ENCODE results near the gene ASCL1. TPM values are rescaled to one million over a fixed set of nuclear protein-coding genes. Genes with fewer than 3 reads are reported as not detected.

Gene ASCL1
- total and polyA plus RNA-seq, 10 of the 15 experiments (the other 5 are each of a cell fraction or from before 2014, with no cell fraction given) = 10.6 to 61.1 (median 20.5) TPM

GRCh38 chr12:102907918-102908317 lies 49.6 kb upstream of the ASCL1 start:
- in situ Hi-C loops (cut with MboI) = no loop called here

GRCh38 chr12:102910137-102910536 lies 47.3 kb upstream of the ASCL1 start:
- no peak overlapping the region for H3K27ac ChIP-seq (ENCODE audit: control insufficient read depth, insufficient read depth)
- no peak overlapping the region for H3K4me2 ChIP-seq (ENCODE audit: control insufficient read depth, insufficient read depth)
- BruUV-seq (replicated peaks) = no TSS peak
- no peaks in the 10 kb centered on the region for H3K36me3 ChIP-seq (ENCODE audit: control insufficient read depth in 2 of 2, insufficient read depth in 2 of 2, low read length in 1 of 2)
- WGBS (ENCODE audit: insufficient coverage, insufficient replicate concordance, low lambda C conversion rate, missing lambda C conversion rate) = 60% methylated on average over 4 of the region's 7 CpGs
- ATAC-seq (no peak), DNase-seq (ENCODE audit: low read depth, low spot score) (no peak), FAIRE-seq (no peak)
- no peak for TF ChIP-seq EGR1 (IDR thresholded peaks at IDR 0.05; ENCODE audit: borderline replicate concordance in 1 of 2, low read depth in 2 of 2, low read length in 2 of 2)
- no peak for TF ChIP-seq MEF2B (IDR thresholded peaks at IDR 0.05; ENCODE audit: partially characterized antibody, poor library complexity, severe bottlenecking)
- no peak for TF ChIP-seq POLR2AphosphoS5 (IDR thresholded peaks at IDR 0.05; ENCODE audit: low read length)
- no peak for TF ChIP-seq SMAD1 (IDR thresholded peaks at IDR 0.05; ENCODE audit: low read depth, partially characterized antibody)
- TF ChIP-seq ZBTB11 (CRISPR knock-in tag; IDR thresholded peaks at IDR 0.05) = no peak
- TF ChIP-seq RCOR1 (conservative IDR thresholded peaks at IDR 0.05; ENCODE audit: low read depth, low read length) = no peak
- no peak for TF ChIP-seq ZZZ3 (IDR thresholded peaks at IDR 0.05; ENCODE audit: control insufficient read depth, insufficient read length, low read depth)
- H3K79me2 ChIP-seq (ENCODE audit: control insufficient read depth, insufficient read depth, low read length) = no peaks in the 10 kb centered on the region
- H3K9me3 ChIP-seq (replicated peaks; ENCODE audit: control insufficient read depth, insufficient read depth, low read length) = no peaks in the 10 kb centered on the region
- H3K9ac ChIP-seq (ENCODE audit: control insufficient read depth, insufficient read depth, low read length) = no peak overlapping the region
- no peak overlapping the region for H3K4me3 ChIP-seq
- no peak overlapping the region for H2AFZ ChIP-seq (ENCODE audit: control insufficient read depth, low read depth, low read length)
- CTCF ChIA-PET = interaction anchor here (0.6 to 0.9 kb wide), 2 partner anchors 26 to 52 kb away, joined by 3 to 4 read pairs; no protein-coding TSS in a partner anchor
- H3K27me3 ChIP-seq (replicated peaks in 1 of 2; ENCODE audit: control insufficient read depth in 2 of 2, insufficient read depth in 2 of 2, low read length in 1 of 2) = no peaks in the 10 kb centered on the region
- intact Hi-C loops (cut with micrococcal nuclease; ENCODE audit: unreplicated experiment) = no loop called here
- in situ Hi-C loops (cut with MboI) = no loop called here
- POLR2A ChIA-PET = no interaction called here
- no peaks in the 10 kb centered on the region for H3K4me1 ChIP-seq (ENCODE audit: control insufficient read depth, insufficient read depth, low read length)
- SMC1A ChIA-PET (ENCODE audit: uncharacterized antibody, unreplicated experiment) = interaction anchor here (0.6 to 3.3 kb wide), 3 partner anchors 8 to 644 kb away, joined by 4 to 34 read pairs (median 5); no protein-coding TSS in a partner anchor
- H4K20me1 ChIP-seq (ENCODE audit: control insufficient read depth, insufficient read depth) = no peaks in the 10 kb centered on the region
- RAD21 ChIA-PET (ENCODE audit: unreplicated experiment) = no interaction called here

More at GRCh38 chr12:102907918-102908317, 49.6 kb upstream of the ASCL1 start:
- BruUV-seq (replicated peaks) = no TSS peak
- Histone ChIP-seq H3K79me2 (ENCODE audit: control insufficient read depth, insufficient read depth, low read length) (no peaks in the 10 kb centered on the region), H4K20me1 (ENCODE audit: control insufficient read depth, insufficient read depth) (no peaks in the 10 kb centered on the region), H2AFZ (ENCODE audit: control insufficient read depth, low read depth, low read length) (no peak overlapping the region), H3K27me3 (replicated peaks in 1 of 2; ENCODE audit: control insufficient read depth in 2 of 2, insufficient read depth in 2 of 2, low read length in 1 of 2) (no peaks in the 10 kb centered on the region), H3K4me3 (no peak overlapping the region), H3K9me3 (replicated peaks; ENCODE audit: control insufficient read depth, insufficient read depth, low read length) (no peaks in the 10 kb centered on the region), H3K4me2 (ENCODE audit: control insufficient read depth, insufficient read depth) (no peak overlapping the region), H3K9ac (ENCODE audit: control insufficient read depth, insufficient read depth, low read length) (no peak overlapping the region), H3K36me3 (ENCODE audit: control insufficient read depth in 2 of 2, insufficient read depth in 2 of 2, low read length in 1 of 2) (no peaks in the 10 kb centered on the region), H3K27ac (ENCODE audit: control insufficient read depth, insufficient read depth) (no peak overlapping the region), H3K4me1 (ENCODE audit: control insufficient read depth, insufficient read depth, low read length) (no peaks in the 10 kb centered on the region)
- FAIRE-seq (no peak), DNase-seq (ENCODE audit: low read depth, low spot score) (no peak), ATAC-seq (no peak)
- ChIA-PET RAD21 (ENCODE audit: unreplicated experiment) (no interaction called here), CTCF (interaction anchor here (1.3 to 2.7 kb wide), 2 partner anchors 24 to 32 kb away, joined by 3 to 10 read pairs; no protein-coding TSS in a partner anchor), POLR2A (no interaction called here), SMC1A (ENCODE audit: uncharacterized antibody, unreplicated experiment) (no interaction called here)
- WGBS (ENCODE audit: insufficient coverage, insufficient replicate concordance, low lambda C conversion rate, missing lambda C conversion rate) = 38% methylated on average over 4 of the region's 4 CpGs
- no peak for TF ChIP-seq BCL11A (IDR thresholded peaks at IDR 0.05; ENCODE audit: low read depth, low read length)
- no peak for TF ChIP-seq NRF1 (conservative IDR thresholded peaks at IDR 0.05; ENCODE audit: low read depth, low read length)
- TF ChIP-seq CEBPB (IDR thresholded peaks at IDR 0.05; ENCODE audit: borderline replicate concordance in 1 of 2, low read depth in 2 of 2, low read length in 2 of 2) = no peak
- TF ChIP-seq ZNF384 (IDR thresholded peaks at IDR 0.05; ENCODE audit: borderline replicate concordance, low read depth, low read length) = no peak
- TF ChIP-seq NFXL1 (IDR thresholded peaks at IDR 0.05; ENCODE audit: borderline replicate concordance) = no peak
- TF ChIP-seq SP1 (IDR thresholded peaks at IDR 0.05; ENCODE audit: low read depth, low read length) = no peak
- no peak for TF ChIP-seq FOXM1 (IDR thresholded peaks at IDR 0.05; ENCODE audit: low read depth, low read length)
- TF ChIP-seq EZH2 (IDR thresholded peaks at IDR 0.05; ENCODE audit: borderline replicate concordance, control insufficient read depth, low read depth, low read length) = no peak
- intact Hi-C loops (cut with micrococcal nuclease; ENCODE audit: unreplicated experiment) = no loop called here
